IPS DF 4.7 (cell line): ENCODE measurements around the gene EVI5.
"Not testable (repeated sequence)": the region's sequence is repeated elsewhere in the genome, so short reads cannot be mapped to it uniquely, and the experiment has no call there.

Experiments
- DNase-seq: peaks from one replicate; pipeline ENCODE4 v3.0.0-alpha.2; 2013; ENCODE audit warnings: low spot score; ENCODE audit errors: extremely low read depth

The EVI5 gene

DNA sequence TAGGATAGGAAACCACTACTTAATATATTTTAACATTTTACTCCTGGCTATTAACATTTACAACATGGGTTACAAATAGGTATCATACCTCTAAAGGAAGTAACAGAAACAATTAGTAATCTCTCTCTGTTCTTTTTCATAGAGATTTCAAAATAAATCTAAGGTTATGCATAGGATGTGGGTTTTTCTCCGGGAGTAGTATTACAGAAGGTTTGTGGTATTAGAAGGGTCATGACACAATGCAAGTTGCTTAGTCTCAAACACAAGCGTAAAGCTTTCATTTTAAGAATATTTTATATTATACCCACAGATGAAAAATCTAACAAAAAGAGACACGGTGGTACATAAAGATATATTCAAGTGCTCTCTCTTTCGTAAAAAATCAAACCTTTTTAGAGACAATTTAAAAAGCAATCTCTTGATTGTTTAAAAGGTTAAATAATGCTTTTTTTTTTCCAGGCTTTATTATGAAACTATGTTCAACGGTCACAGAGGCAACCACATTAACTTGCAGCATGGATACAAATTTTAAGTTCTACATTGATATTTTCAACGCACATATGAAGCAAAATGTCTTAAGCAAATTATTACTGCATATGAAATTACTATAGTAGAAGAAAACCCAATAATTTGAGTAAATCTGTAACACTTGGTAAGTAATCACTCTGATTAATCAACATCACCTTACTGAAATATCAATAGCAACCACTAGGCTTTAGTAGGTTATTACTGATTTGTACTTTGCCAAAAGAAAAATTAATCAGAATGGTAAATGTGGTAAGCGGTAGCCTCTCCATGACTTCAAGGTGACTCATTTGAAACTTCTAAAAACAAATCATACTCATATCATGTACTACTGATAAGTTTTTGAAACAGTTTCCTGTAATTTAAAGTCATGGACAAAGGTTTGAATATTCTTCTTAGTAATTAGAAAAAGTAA is 200.8 kb downstream of the EVI5 start:
- DNase-seq, result no peak

DNA sequence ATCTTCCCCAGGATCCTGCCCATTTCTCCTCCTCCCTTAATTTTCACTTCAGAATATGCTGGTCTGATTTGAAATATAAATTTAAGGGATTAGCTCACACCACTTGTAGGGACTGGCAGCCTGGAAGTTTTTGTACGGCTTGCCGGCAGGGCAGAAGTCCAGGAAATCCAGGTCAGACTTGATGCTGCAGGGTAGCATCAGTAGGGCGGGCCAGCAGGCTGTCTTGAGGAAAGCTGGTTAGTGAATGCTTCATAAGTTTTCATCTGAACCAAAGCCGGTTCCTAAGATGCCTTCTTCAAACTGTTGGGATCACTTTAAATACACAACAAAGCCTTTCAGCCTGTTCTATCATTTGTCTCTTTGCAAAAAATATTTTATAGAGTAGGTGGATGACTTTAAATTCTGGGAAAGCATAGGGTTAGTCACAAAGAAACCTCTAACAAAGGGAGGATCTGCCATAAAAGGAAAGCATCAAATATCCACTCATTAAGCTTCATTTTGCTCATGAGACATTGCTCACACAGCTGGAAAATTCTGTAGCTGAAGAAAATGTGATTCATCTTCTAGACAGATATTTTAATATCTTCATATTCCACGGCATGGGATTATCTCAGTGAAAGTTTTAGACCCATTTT is 207.5 kb downstream of the EVI5 start:
- DNase-seq, result no peak

DNA sequence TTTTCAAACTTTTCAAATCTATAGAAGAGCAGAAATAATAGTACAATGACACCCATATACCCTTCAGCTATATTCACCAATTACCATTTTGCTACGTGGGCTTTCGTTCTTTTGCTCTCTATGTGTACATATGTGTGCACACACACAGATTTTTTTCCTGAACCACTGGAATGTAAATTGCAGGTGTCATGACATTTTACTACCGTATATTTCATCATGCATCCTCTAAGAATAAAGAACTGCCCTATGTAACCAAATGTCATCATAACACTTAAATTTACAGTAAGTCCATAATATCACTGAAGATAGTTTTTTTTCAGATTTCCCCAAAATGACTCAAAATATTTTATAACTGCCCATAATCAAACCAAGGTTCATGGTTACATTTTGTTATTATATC is 209.8 kb downstream of the EVI5 start:
- DNase-seq, result no peak

DNA sequence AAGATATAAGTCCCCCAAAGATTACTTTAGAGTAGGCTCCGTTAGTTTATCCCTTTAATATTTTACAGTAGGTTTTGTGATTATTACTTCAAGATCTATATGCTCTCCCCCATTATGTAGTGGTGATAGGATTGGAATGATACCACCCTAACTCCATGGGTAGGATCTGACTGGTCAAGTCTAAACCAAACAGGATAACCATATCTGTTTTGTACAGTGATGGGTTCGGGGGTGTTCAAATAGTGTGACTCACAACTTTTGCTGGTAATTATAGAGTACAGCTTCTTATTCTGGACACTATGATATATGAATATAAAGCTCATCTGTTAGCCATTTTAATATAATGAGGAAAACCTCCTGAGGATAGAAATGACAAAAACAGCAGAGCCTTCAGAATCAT is 212.4 kb downstream of the EVI5 start:
- no peak for DNase-seq

DNA sequence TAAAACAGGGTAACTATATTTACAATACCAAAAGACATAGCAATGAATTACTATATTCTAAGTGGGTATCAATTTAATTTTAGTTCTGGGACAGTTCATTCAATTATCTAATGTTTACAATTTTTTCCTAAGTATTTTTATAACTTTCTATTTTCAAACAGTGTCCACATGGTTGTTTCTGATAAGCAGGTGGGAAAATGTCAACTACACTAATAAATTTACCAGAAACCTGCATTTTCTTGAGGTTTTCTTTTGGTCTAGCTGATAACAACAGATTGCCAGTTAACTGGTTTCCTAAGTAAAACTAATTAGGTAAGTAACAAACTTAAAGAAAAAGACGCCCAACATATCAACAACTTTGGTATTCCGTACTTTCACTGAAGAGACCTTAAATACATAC is 213.3 kb downstream of the EVI5 start:
- DNase-seq, result no peak

DNA sequence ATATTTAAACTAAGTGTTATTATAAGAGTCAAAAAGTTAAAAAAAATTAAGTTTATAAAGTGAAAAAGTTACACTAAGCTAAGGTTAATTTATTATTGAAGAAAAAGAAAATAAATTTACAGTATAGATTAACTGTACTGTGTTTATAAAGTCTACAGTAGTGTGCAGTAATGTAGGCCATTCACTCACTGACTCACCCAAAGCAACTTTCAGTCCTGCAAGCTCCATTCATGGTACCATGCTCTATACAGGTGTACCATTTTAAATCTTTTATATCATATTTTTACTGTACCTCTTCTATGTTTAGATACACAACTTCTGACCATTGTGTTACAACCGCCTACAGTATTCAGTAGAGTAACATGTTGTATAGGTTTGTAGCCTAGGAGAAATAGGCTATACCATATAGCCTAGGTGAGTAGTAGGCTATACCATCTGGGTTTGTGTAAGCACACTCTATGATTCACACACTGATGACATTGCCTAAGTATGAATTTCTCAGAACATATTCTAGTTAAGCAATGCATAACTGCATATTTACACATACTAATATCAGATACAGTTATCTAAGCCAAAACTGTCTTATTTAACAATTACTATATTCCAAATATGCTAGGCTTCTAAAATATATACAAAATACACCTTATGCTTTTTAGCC is 217.6 kb downstream of the EVI5 start:
- DNase-seq, result no peak

- DNase-seq, result no peak
Measured at GRCh38 chr1:92563457-92564216, 221.3 kb downstream of the EVI5 start.

DNA sequence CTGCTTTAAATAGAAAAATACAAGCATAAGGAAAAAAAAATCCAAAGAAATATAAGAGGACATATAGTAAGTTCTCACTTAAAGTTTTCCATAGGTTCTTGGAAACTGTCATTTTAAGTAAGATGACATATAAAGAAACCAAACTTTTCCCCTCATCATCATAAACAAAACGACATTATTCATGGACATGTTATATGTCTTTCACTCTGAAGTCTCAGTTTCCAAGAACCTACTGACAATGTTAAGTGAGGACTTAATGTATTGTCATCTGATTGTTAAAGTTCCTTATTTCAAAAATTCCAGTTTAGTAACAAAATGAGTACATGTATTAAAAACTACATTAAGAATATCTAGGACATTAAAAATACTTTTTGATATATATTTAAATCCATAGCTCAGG is 228.6 kb downstream of the EVI5 start:
- no peak for DNase-seq

GRCh38 chr1:92554216-92554615 is 230.7 kb downstream of the EVI5 start:
- no peak for DNase-seq

DNA sequence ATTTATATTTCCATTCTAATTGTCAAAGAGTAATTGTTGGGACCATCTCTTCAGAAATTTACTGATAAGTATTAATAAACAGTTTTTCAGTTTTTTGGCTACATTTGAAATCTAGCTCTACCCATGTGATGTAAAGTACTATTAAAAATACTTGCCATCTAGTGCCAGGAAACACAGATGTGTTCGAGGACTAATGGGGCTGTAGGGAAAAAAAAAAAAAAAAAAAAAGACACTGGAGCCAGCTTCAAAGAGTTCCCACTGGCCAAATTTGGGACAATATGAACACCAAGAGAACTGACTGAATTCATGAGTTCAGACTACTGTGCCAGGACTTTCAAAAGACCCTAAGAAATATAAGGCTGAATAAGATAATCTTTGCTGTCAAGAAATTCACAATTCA is 233.0 kb downstream of the EVI5 start:
- DNase-seq, result no peak

DNA sequence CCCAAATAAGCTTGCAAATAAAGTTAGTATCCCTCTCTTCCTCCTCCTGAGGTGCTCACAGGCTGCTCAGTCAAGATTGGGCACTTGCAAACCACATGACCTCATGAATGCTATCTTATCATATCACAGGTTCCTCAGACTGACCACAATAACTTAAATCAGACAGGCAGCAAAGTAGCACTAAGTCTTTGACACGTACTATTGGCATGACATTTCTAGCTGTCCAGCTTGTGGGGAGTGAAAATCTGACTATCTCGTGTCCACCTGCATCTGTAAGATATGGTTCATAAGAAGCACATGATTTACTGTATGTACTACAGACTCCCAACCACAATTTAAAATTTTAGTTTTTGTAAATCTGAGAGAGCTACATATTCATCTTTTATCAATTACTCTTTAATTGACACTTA is 240.1 kb downstream of the EVI5 start:
- no peak for DNase-seq

GRCh38 chr1:92543131-92544055 is 241.5 kb downstream of the EVI5 start:
- no peak for DNase-seq

GRCh38 chr1:92538413-92539061 is 246.4 kb downstream of the EVI5 start:
- DNase-seq, result no peak

GRCh38 chr1:92538048-92538412 is 246.9 kb downstream of the EVI5 start:
- DNase-seq, result no peak

DNA sequence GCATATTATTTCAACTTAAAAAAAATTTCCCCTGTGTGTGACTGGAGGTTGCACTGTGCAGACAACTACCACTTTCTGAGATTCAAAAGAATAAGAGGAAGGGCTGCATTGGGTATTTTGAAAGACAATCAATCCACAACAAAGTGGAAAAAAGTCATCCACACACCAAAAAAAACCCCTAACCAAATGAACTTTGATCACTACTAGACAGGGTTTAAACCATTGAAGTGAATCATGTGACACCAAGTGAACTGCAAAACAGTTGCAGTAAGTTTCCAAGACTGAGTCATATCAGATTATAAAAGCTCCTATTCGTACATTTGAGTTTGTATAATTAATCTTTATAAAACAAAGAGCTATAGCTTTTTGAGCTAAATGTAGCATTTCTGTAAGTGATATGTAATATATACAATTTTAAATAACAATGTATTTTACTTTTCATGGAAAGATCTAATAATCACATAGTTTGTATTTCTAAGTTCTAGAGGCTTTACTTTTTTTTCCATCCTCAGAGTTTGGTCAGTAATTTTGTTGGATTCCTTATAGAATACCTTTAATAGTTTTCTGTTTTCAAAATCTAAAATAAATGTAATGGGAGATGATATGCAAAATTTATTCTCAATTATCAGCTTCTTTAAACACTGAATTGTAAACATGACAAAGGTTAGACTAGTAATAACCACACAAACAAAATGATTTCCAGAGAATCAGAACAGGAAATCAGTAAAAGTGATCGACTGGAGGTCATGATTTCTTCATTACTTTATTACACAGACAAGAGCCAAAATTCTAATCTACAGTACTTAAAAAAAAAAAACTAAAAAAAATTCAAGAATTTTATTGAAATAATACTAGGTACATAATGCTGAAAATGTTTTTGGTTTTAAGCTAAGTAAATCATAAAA is 247.7 kb downstream of the EVI5 start:
- DNase-seq, result no peak

DNA sequence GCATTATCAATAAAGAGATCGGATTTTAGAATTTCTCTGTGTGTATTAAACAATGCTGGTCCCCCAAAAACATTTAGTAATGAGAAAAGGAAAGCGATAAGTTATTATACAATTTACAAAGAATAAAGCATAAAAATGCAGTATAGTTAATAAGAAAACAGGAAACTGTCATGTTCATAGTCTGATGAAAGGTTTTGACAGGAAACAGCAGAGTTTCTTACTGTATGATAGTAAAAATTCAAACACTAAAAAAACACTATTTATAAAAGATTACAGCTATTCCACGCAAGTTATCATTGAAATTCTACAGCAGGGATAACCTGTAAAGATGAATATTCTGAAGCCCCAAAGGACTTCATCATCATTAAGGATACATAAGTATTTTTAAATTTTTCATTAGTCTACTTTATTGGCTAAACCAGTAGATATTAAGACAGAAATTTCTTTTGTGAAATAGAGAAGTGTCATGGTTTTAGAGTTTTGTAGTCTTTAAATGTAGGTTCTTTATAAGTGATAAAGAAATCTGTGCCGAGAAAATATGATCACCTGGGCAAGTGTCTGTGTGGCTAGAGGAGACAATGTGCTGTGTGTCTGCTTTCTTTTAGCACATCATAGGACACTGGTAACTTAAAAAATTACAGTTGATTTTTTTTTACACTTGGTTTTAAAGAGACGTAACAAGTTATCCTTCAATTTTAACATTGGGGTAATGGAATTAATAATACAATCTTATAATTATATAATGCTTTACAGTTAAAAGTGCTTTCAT is 248.5 kb downstream of the EVI5 start:
- no peak for DNase-seq

DNA sequence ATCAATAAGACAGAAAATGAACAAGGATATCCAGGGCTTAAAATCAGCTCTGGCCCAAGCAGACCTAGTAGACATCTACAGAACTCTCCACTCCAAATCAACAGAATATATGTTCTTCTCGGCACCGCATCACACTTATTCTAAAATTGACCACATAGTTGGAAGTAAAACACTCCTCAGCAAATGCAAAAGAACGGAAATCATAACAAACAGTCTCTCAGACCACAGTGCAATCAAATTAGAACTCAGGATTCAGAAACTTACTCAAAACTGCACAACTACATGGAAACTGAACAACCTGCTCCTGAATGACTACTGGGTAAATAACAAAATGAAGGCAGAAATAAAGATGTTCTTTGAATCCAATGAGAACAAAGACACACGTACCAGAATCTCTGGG is 252.5 kb downstream of the EVI5 start:
- not testable (repeated sequence) for DNase-seq

DNA sequence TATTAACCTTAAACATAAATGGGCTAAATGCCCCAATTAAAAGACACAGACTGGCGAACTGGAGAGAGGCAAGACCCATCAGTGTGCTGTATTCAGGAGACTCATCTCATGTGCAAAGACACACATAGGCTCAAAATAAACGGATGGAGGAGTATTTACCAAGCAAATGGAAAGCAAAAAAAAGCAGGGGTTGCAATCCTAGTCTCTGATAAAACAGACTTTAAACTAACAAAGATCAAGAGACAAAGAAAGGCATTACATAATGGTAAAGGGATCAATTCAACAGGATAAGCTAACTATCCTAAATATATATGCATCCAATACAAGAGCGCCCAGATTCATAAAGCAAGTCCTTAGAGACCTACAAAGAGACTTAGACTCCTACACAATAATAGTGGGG is 253.0 kb downstream of the EVI5 start:
- DNase-seq, result not testable (repeated sequence)
